K562 (cell line): Measurements from ENCODE around the gene NRDE2.

Experiments
- ATF6 ChIP-seq: sonication (generic); formaldehyde crosslinking; IDR thresholded peaks from 2 replicates; pipeline ENCODE4 v1.4.0; 2020; ENCODE audit warnings: mild to moderate bottlenecking, missing genetic modification reagents
- CTCF ChIP-seq, 3 experiments: IDR thresholded peaks in 2 of 3; conservative IDR thresholded peaks in 1 of 3; 2 replicates each; pipeline ENCODE4 v1.5.1; 2011 to 2012; ENCODE audit warnings: low read length in 3 of 3, mild to moderate bottlenecking in 3 of 3, control low read depth in 2 of 3, improper control_type of control experiment in 1 of 3, inconsistent platforms in 1 of 3, low read depth in 1 of 3, mixed read lengths in 1 of 3, moderate library complexity in 1 of 3; ENCODE audit not compliant: insufficient read depth in 2 of 3
- HDAC6 ChIP-seq: IDR thresholded peaks from 2 replicates; pipeline ENCODE4 v1.6.1; 2012; ENCODE audit warnings: low read depth, mild to moderate bottlenecking, control low read depth, inconsistent platforms, low read length, moderate library complexity
- MYNN ChIP-seq, 2 experiments: sonication (generic); formaldehyde crosslinking in 1 of 2; IDR thresholded peaks; 2 replicates each; pipeline versions ENCODE4 v1.5.0 to v1.6.1; 2016 to 2020; ENCODE audit warnings: antibody characterized with exemption in 1 of 2, missing genetic modification reagents in 1 of 2
- POLR2A ChIP-seq: fragments of 450-650 bp; conservative IDR thresholded peaks from 2 replicates; pipeline ENCODE4 v1.6.1; 2016
- ZBTB33 ChIP-seq: sonication (generic); formaldehyde crosslinking; IDR thresholded peaks from 2 replicates; pipeline ENCODE4 v1.8.1; 2023; ENCODE audit warnings: mild to moderate bottlenecking, missing genetic modification reagents
- ZNF644 ChIP-seq: fragments of 200-800 bp; sonication (Bioruptor generic); IDR thresholded peaks from 2 replicates; pipeline ENCODE4 v1.6.1; 2016; ENCODE audit warnings: low read depth, missing genetic modification characterization, missing compliant biosample characterization
- ZSCAN29 ChIP-seq: fragments of 450-650 bp; IDR thresholded peaks from 2 replicates; pipeline ENCODE4 v1.6.1; 2017

GRCh38 chr14:90336985-90337384, 5.2 kb upstream of the NRDE2 start:
- no peak for TF ChIP-seq CTCF (IDR thresholded peaks at IDR 0.05 in 2 of 3, conservative IDR thresholded peaks at IDR 0.05 in 1 of 3; ENCODE audit: insufficient read depth in 2 of 3, low read depth in 1 of 3, low read length in 3 of 3)
- no peak for TF ChIP-seq ZSCAN29
- TF ChIP-seq MYNN (IDR thresholded peaks at IDR 0.05) = no peak
- no peak for TF ChIP-seq MYNN (CRISPR knock-in tag; IDR thresholded peaks at IDR 0.05)
- TF ChIP-seq ZBTB33 (CRISPR knock-in tag) = no peak
- no peak for TF ChIP-seq ZNF644 (tag)
- no peak for TF ChIP-seq HDAC6
- no peak for TF ChIP-seq POLR2A
- no peak for TF ChIP-seq ATF6 (CRISPR knock-in tag)
